Ovary (tissue), 9 donors: ENCODE measurements around the gene LRMDA. TPM values are rescaled to one million over a fixed set of nuclear protein-coding genes. Genes with fewer than 3 reads are reported as not detected.

ENCODE experiments used
- DNase-seq, 5 donors: peaks; one replicate each; pipeline ENCODE4 v3.0.0-alpha.2; 2019 to 2020
- H3K27ac ChIP-seq, 2 donors: fragments of 200-600 bp; one replicate each; pipeline versions ENCODE4 v1.5.1 to v1.8.0; 2019 to 2022
- H3K27me3 ChIP-seq: fragments of 200-600 bp; one replicate; pipeline ENCODE4 v1.8.0; 2022
- H3K36me3 ChIP-seq: fragments of 200-600 bp; sonication (generic); one replicate; pipeline ENCODE4 v1.5.1; 2019
- H3K4me1 ChIP-seq: one replicate; pipeline ENCODE4 v1.8.1; 2013; ENCODE audit warnings: mild to moderate bottlenecking, moderate library complexity; ENCODE audit not compliant: insufficient read depth
- H3K4me3 ChIP-seq: fragments of 200-600 bp; sonication (generic); one replicate; pipeline ENCODE4 v1.5.1; 2017
- H3K9me3 ChIP-seq, 2 donors: fragments of 200-600 bp in 1 of 2; sonication (generic) in 1 of 2; one replicate each; pipeline versions ENCODE4 v1.5.1 to v1.8.1; 2013 to 2019; ENCODE audit warnings: mild to moderate bottlenecking in 1 of 2, moderate library complexity in 1 of 2
- CTCF ChIP-seq, 3 donors: fragments of 450-650 bp in 2 of 3; fragments of 200-600 bp in 1 of 3; IDR thresholded peaks; one replicate each; pipeline versions ENCODE4 v1.5.1 to v1.8.0; 2016 to 2022; ENCODE audit warnings: antibody characterized with exemption in 3 of 3, mild to moderate bottlenecking in 1 of 3
- EP300 ChIP-seq: sonication (generic); formaldehyde crosslinking; IDR thresholded peaks from one replicate; pipeline ENCODE4 v1.6.1; 2017; ENCODE audit warnings: antibody characterized with exemption
- POLR2A ChIP-seq: fragments of 450-650 bp; IDR thresholded peaks from one replicate; pipeline ENCODE4 v1.6.1; 2017; ENCODE audit warnings: antibody characterized with exemption, mild to moderate bottlenecking, moderate library complexity
- WGBS, 3 donors: extraction: QIAGEN DNeasy Blood & Tissue Kit in 1 of 3; methylation state at CpG; one replicate each; pipeline versions ENCODE4 v1.1.5 to v1.1.7; 2013 to 2017; 5-methylcytosine and 5-hydroxymethylcytosine counted together
- intact Hi-C, 4 donors: fragments of 100-400 bp; cut with DNase I; formaldehyde crosslinking; loops; one replicate each; pipeline versions ENCODE4 v1.11.0 to v1.15.1; 2022 to 2023
- polyA plus RNA-seq, 2 donors: library from polyadenylated mRNA; stranded (reverse); fragments of 200-250 nt in 1 of 2; fragments of 350-450 nt in 1 of 2; fragmentation: Illumina TruSeq in 1 of 2; extraction: RNeasy Lipid Tissue Mini Kit (QIAGEN cat#74804) in 1 of 2; gene quantifications; one replicate each; pipeline ENCODE4 v1.2.3, GENCODE V29; 2013 to 2014
- total RNA-seq, 7 donors: library from RNA; depleted of rRNA in 2 of 7; stranded (reverse); fragments of >200 nt in 2 of 7; fragmentation: NEBNext Ultra II Directional in 3 of 7; extraction: Animal tissue kit (Norgen Biotek cat#: 25700) in 3 of 7; gene quantifications; one replicate each; pipeline versions ENCODE4 v1.1.0 to v1.2.4, GENCODE V29; 2016 to 2023
- donor health status: DM: no; HTN: no; CAD: no; lungs with moderate emphysema.
- donor health status: DM: no; HTN: no; CAD: no.
- donor health status: Bipolar disorder and iron deficiency.
- donor health status: DM: yes; HTN: yes; CAD: no.
- donor health status: DM: no; HTN: no; CAD: no.
- donor health status: DM: yes; HTN: yes; CAD: no.

Gene LRMDA
- total and polyA plus RNA-seq, 9 donors, result 14.8 to 30.7 (median 22.9) TPM

- peak in 4 of 5 donors; percentile 34 to 48 (median 41) for DNase-seq
- intact Hi-C loops, result no loop called here
- peaks cover 7% of the 10 kb centered on the region for H3K4me1 ChIP-seq
- WGBS, 3 donors, result 68 to 75% (median 73%) methylated on average over 5 of the region's 5 CpGs
- H3K4me3 ChIP-seq, result no peak overlapping the region
- TF ChIP-seq POLR2A (no peak), EP300 (no peak), CTCF (IDR thresholded peaks at IDR 0.05) (no peak)
- no peaks in the 10 kb centered on the region for H3K27me3 ChIP-seq
- H3K27ac ChIP-seq, result no peak overlapping the region
- H3K36me3 ChIP-seq, result no peaks in the 10 kb centered on the region
- no peaks in the 10 kb centered on the region for H3K9me3 ChIP-seq
Observed at GRCh38 chr10:75982611-75983369, 551.4 kb downstream of the LRMDA start.

- H3K27ac ChIP-seq, result no peak overlapping the region
- H3K36me3 ChIP-seq, result no peaks in the 10 kb centered on the region
- no peak overlapping the region for H3K4me3 ChIP-seq
- peaks cover 7% of the 10 kb centered on the region for H3K4me1 ChIP-seq
- DNase-seq, result no peak
- 80 to 84% (median 82%) methylated on average over 7 of the region's 7 CpGs for WGBS, 3 donors
- no peaks in the 10 kb centered on the region for H3K27me3 ChIP-seq
- TF ChIP-seq CTCF (IDR thresholded peaks at IDR 0.05) (no peak), EP300 (no peak), POLR2A (no peak)
- intact Hi-C loops, result no loop called here
- no peaks in the 10 kb centered on the region for H3K9me3 ChIP-seq
Observed at GRCh38 chr10:75984067-75984466, 552.6 kb downstream of the LRMDA start.

- Histone ChIP-seq H3K27me3 (no peaks in the 10 kb centered on the region), H3K27ac (no peak overlapping the region), H3K4me1 (peaks cover 3% of the 10 kb centered on the region), H3K4me3 (no peak overlapping the region), H3K36me3 (no peaks in the 10 kb centered on the region), H3K9me3 (no peaks in the 10 kb centered on the region)
- no peak for TF ChIP-seq POLR2A
- no peak for TF ChIP-seq EP300
- TF ChIP-seq CTCF (IDR thresholded peaks at IDR 0.05), result no peak
- intact Hi-C loops, result no loop called here
- 71 to 81% (median 80%) methylated on average over 1 of the region's 1 CpG for WGBS, 3 donors
- DNase-seq, result no peak
Observed at GRCh38 chr10:75987616-75988015, 556.2 kb downstream of the LRMDA start.

- no peak overlapping the region for H3K27ac ChIP-seq
- no peak overlapping the region for H3K4me3 ChIP-seq
- no peaks in the 10 kb centered on the region for H3K4me1 ChIP-seq
- H3K27me3 ChIP-seq, result no peaks in the 10 kb centered on the region
- WGBS, 3 donors, result 85 to 89% (median 86%) methylated on average over 9 of the region's 9 CpGs
- no peak for DNase-seq
- no peaks in the 10 kb centered on the region for H3K9me3 ChIP-seq
- H3K36me3 ChIP-seq, result no peaks in the 10 kb centered on the region
- intact Hi-C loops, result no loop called here
- no peak for TF ChIP-seq POLR2A
- TF ChIP-seq EP300, result no peak
- TF ChIP-seq CTCF (IDR thresholded peaks at IDR 0.05), result no peak
Observed at GRCh38 chr10:75994357-75995040, 563.1 kb downstream of the LRMDA start.
